GM18511 (cell line): ENCODE data around the gene TSKU.

Experiments
- ATAC-seq: cut with Tn5 transposase; IDR thresholded peaks from one replicate; pipeline ENCODE4 v1.9.1; 2021; ENCODE audit warnings: mild to moderate bottlenecking, moderate library complexity; ENCODE audit not compliant: unreplicated experiment

TSKU gene

GRCh38 chr11:76769645-76770586 is 13.2 kb upstream of the TSKU start:
- no peak for ATAC-seq

GRCh38 chr11:76770642-76771445 is 12.3 kb upstream of the TSKU start:
- no peak for ATAC-seq

GRCh38 chr11:76771446-76772099 is 11.6 kb upstream of the TSKU start:
- no peak for ATAC-seq

GRCh38 chr11:76772100-76772782 is 10.9 kb upstream of the TSKU start:
- no peak for ATAC-seq

GRCh38 chr11:76772783-76773106 is 10.4 kb upstream of the TSKU start:
- no peak for ATAC-seq

GRCh38 chr11:76773921-76774361 is 9.2 kb upstream of the TSKU start:
- no peak for ATAC-seq

- no peak for ATAC-seq
Observed at GRCh38 chr11:76776472-76776871, 6.7 kb upstream of the TSKU start.

GRCh38 chr11:76777305-76777704 is 5.9 kb upstream of the TSKU start:
- ATAC-seq = no peak

- no peak for ATAC-seq
Observed at GRCh38 chr11:76777876-76778275, 5.3 kb upstream of the TSKU start.

GRCh38 chr11:76778874-76779273 is 4.3 kb upstream of the TSKU start:
- ATAC-seq = no peak

GRCh38 chr11:76781046-76781801 is 1.9 kb upstream of the TSKU start:
- ATAC-seq = no peak

- ATAC-seq = no peak
Observed at GRCh38 chr11:76781807-76782530, 1.2 kb upstream of the TSKU start.

GRCh38 chr11:76782531-76783293 is 444 bp upstream of the TSKU start:
- ATAC-seq = no peak

GRCh38 chr11:76783896-76784813 is 999 bp downstream of the TSKU start:
- ATAC-seq = no peak

- ATAC-seq = no peak
Observed at GRCh38 chr11:76785513-76785912, 2.4 kb downstream of the TSKU start.

GRCh38 chr11:76786016-76786415 is 2.9 kb downstream of the TSKU start:
- ATAC-seq = no peak

GRCh38 chr11:76786441-76787014 is 3.4 kb downstream of the TSKU start:
- ATAC-seq = no peak
